ENCODE data around the gene PLD4.

The PLD4 gene

GRCh38 chr14:104957146-104958113, 32.8 kb downstream of the PLD4 start:
- no peak for DNase-seq

- no peak for DNase-seq
Observed at GRCh38 chr14:104964546-104964945, 39.9 kb downstream of the PLD4 start.

GRCh38 chr14:104965561-104966231, 41.0 kb downstream of the PLD4 start:
- DNase-seq, result no peak

GRCh38 chr14:104966261-104966865, 41.7 kb downstream of the PLD4 start:
- DNase-seq, result no peak

- no peak for DNase-seq
Observed at GRCh38 chr14:104966981-104967385, 42.3 kb downstream of the PLD4 start.

GRCh38 chr14:104967386-104968152, 42.9 kb downstream of the PLD4 start:
- peak; percentile 74 for DNase-seq

- DNase-seq, result peak; percentile 78
Observed at GRCh38 chr14:104968153-104968527, 43.5 kb downstream of the PLD4 start.

- DNase-seq, result peak; percentile 69
Observed at GRCh38 chr14:104968541-104969401, 44.1 kb downstream of the PLD4 start.

GRCh38 chr14:104969741-104970230, 45.1 kb downstream of the PLD4 start:
- DNase-seq, result no peak

- DNase-seq, result peak; percentile 24
Observed at GRCh38 chr14:104970231-104971068, 45.8 kb downstream of the PLD4 start.

GRCh38 chr14:104971447-104972240, 47.0 kb downstream of the PLD4 start:
- no peak for DNase-seq

GRCh38 chr14:104972301-104973134, 47.8 kb downstream of the PLD4 start:
- DNase-seq, result peak; percentile 60

- DNase-seq, result peak; percentile 45
Observed at GRCh38 chr14:104973135-104973384, 48.4 kb downstream of the PLD4 start.

- DNase-seq, result no peak
Observed at GRCh38 chr14:104973385-104974145, 48.9 kb downstream of the PLD4 start.

- no peak for DNase-seq
Observed at GRCh38 chr14:104974146-104974541, 49.5 kb downstream of the PLD4 start.

GRCh38 chr14:104974665-104975390, 50.1 kb downstream of the PLD4 start:
- no peak for DNase-seq

GRCh38 chr14:104975481-104976197, 51.0 kb downstream of the PLD4 start:
- peak; percentile 21 for DNase-seq
